PC-9 (cell line): ENCODE results near the gene RTN1.

Source experiments
- EZH2 ChIP-seq: fragments of 200-600 bp; sonication (generic); IDR thresholded peaks from 2 replicates; pipeline ENCODE4 v1.8.0; 2017; ENCODE audit warnings: antibody characterized with exemption, low read depth
- TF ChIP-seq, protein P1 (sequence below): fragments of 200-600 bp; sonication (generic); conservative IDR thresholded peaks from 2 replicates; pipeline ENCODE4 v1.6.1; 2017; ENCODE audit warnings: mixed run types, antibody characterized with exemption, mild to moderate bottlenecking, moderate library complexity

- TF ChIP-seq, protein P1, sequence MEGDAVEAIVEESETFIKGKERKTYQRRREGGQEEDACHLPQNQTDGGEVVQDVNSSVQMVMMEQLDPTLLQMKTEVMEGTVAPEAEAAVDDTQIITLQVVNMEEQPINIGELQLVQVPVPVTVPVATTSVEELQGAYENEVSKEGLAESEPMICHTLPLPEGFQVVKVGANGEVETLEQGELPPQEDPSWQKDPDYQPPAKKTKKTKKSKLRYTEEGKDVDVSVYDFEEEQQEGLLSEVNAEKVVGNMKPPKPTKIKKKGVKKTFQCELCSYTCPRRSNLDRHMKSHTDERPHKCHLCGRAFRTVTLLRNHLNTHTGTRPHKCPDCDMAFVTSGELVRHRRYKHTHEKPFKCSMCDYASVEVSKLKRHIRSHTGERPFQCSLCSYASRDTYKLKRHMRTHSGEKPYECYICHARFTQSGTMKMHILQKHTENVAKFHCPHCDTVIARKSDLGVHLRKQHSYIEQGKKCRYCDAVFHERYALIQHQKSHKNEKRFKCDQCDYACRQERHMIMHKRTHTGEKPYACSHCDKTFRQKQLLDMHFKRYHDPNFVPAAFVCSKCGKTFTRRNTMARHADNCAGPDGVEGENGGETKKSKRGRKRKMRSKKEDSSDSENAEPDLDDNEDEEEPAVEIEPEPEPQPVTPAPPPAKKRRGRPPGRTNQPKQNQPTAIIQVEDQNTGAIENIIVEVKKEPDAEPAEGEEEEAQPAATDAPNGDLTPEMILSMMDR = no peak
- TF ChIP-seq EZH2 = no peak
These were observed 286.8 kb downstream of the RTN1 start for GRCh38 chr14:59583755-59584154.
